ENCODE results near the gene LMO1.

LMO1 gene

GRCh38 chr11:8263769-8264410, at the start of gene LMO1:
Gene LMO1, minus strand, starts transcription at chr11:8263878. Its CDS starts 516 bp downstream, at chr11:8263362.
- Histone ChIP-seq H3K36me3 (ENCODE audit: insufficient read depth, low read length) (no peaks in the 10 kb centered on the region), H2AFZ (ENCODE audit: low read depth, low read length) (peak within 1 kb of the TSS; percentile 96), H3K4me1 (ENCODE audit: insufficient read depth, low read length) (peaks cover 17% of the 10 kb centered on the region), H3K9me3 (ENCODE audit: low read length) (no peaks in the 10 kb centered on the region), H3K27me3 (ENCODE audit: insufficient read depth, low read length) (peaks cover 58% of the 10 kb centered on the region), H3K4me3 (ENCODE audit: low read length) (peak within 1 kb of the TSS; percentile 48)

DNA sequence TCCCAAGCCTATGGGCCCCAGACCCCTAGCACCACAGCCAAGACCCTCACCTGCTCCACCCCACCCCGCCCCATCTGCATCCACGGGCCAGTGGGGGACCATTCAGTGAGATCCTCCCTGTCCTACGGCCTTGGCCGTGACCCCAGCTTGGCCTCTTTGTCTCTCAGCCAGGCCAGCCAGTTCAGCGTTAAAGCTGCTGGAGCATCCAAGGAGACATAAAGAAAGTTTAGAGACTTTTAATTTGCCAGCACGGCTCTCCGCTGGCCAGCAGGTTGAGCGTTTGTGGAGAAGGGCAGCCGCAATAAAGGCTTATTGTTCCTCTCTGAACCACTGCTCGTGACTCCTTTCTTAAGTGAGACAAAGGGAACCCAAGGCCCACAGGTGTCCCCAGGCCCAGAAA, 49.3 kb upstream of the LMO1 start:
- H3K9me3 ChIP-seq (ENCODE audit: low read length): no peaks in the 10 kb centered on the region
- H3K4me1 ChIP-seq (ENCODE audit: insufficient read depth, low read length): peaks cover 24% of the 10 kb centered on the region
- H3K4me3 ChIP-seq (ENCODE audit: low read length): no peak overlapping the region
- H2AFZ ChIP-seq (ENCODE audit: low read depth, low read length): no peak overlapping the region
- no peaks in the 10 kb centered on the region for H3K27me3 ChIP-seq (ENCODE audit: insufficient read depth, low read length)
- H3K36me3 ChIP-seq (ENCODE audit: insufficient read depth, low read length): no peaks in the 10 kb centered on the region

DNA sequence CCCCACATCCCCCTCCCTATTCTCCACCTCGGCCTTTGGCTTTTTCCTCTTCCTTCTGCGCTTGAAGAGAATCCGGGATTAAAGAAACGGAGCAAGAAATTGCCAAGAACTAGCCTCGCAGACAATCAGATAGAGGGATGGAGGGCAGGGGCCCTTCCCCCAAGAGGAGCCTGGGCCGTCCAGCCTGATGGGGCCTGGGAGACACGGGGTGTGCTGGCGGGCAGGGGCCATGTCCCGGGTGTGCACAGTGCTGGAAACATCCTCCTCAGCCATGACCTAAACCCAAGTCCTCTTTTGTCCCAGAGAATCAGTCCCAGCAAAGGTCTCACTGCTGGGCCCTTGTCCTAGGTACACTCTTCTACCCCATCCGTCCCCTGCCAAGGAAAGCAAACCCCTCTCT, 47.7 kb upstream of the LMO1 start:
- Histone ChIP-seq H3K9me3 (ENCODE audit: low read length) (no peaks in the 10 kb centered on the region), H3K4me1 (ENCODE audit: insufficient read depth, low read length) (peaks cover 24% of the 10 kb centered on the region), H2AFZ (ENCODE audit: low read depth, low read length) (no peak overlapping the region), H3K4me3 (ENCODE audit: low read length) (no peak overlapping the region), H3K36me3 (ENCODE audit: insufficient read depth, low read length) (no peaks in the 10 kb centered on the region), H3K27me3 (ENCODE audit: insufficient read depth, low read length) (no peaks in the 10 kb centered on the region)

DNA sequence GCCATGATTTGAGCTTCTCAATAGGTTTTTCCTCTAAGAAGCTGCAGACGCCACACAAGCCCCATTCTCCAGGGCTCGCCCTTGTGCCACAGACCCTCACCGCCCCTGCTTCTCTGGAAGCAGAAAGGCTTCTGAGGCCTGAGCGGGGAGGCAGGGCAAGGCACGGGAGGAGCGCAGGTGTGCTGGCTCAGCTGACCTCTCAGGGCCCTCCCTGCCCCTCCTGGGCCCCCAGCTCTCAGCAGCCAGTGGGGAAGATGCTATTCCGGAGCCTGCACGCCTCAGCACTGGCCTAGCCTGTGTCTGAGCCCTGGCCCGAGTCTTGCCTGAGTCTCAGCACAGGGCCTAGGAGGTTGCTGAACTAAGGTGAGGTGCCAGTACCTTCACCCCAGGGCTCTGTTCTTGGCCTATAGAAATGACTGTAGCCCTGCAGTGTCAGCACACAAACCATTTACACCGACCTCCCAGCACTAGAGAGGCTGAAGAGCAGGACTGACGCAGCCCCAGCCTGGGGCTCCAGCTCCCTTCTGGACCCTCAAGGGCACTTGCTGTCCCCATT, 47.1 kb upstream of the LMO1 start:
- no peak overlapping the region for H3K4me3 ChIP-seq (ENCODE audit: low read length)
- no peak overlapping the region for H2AFZ ChIP-seq (ENCODE audit: low read depth, low read length)
- H3K27me3 ChIP-seq (ENCODE audit: insufficient read depth, low read length): no peaks in the 10 kb centered on the region
- no peaks in the 10 kb centered on the region for H3K9me3 ChIP-seq (ENCODE audit: low read length)
- H3K36me3 ChIP-seq (ENCODE audit: insufficient read depth, low read length): no peaks in the 10 kb centered on the region
- H3K4me1 ChIP-seq (ENCODE audit: insufficient read depth, low read length): peaks cover 24% of the 10 kb centered on the region

- Histone ChIP-seq H3K4me1 (ENCODE audit: insufficient read depth, low read length) (peaks cover 24% of the 10 kb centered on the region), H3K27me3 (ENCODE audit: insufficient read depth, low read length) (no peaks in the 10 kb centered on the region), H3K4me3 (ENCODE audit: low read length) (no peak overlapping the region), H2AFZ (ENCODE audit: low read depth, low read length) (no peak overlapping the region), H3K9me3 (ENCODE audit: low read length) (no peaks in the 10 kb centered on the region), H3K36me3 (ENCODE audit: insufficient read depth, low read length) (no peaks in the 10 kb centered on the region)
Observed at GRCh38 chr11:8309862-8310261, 46.2 kb upstream of the LMO1 start.

DNA sequence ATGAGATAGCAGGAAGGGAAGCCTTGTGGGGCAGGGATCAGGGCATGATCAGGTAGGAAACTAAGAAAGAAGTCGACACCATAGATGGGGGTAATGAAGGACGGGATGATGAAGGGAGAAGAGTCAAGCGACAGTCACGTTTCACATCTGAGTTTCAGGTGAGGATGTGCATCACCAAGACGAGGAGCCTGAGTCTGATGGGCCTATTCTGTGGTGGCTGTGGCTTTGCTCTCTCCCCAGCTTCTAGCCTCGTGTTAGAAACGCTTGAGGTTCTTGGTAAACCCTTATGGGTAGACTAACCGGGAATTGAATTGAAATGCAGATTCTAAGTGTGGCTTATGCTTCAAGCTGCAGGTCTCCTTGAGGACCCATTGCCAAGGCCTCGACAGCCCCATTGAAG, 45.6 kb upstream of the LMO1 start:
- Histone ChIP-seq H2AFZ (ENCODE audit: low read depth, low read length) (no peak overlapping the region), H3K4me1 (ENCODE audit: insufficient read depth, low read length) (peaks cover 24% of the 10 kb centered on the region), H3K4me3 (ENCODE audit: low read length) (no peak overlapping the region), H3K36me3 (ENCODE audit: insufficient read depth, low read length) (no peaks in the 10 kb centered on the region), H3K9me3 (ENCODE audit: low read length) (no peaks in the 10 kb centered on the region), H3K27me3 (ENCODE audit: insufficient read depth, low read length) (no peaks in the 10 kb centered on the region)

GRCh38 chr11:8307601-8308000, 43.9 kb upstream of the LMO1 start:
- no peaks in the 10 kb centered on the region for H3K9me3 ChIP-seq (ENCODE audit: low read length)
- H2AFZ ChIP-seq (ENCODE audit: low read depth, low read length): no peak overlapping the region
- no peaks in the 10 kb centered on the region for H3K36me3 ChIP-seq (ENCODE audit: insufficient read depth, low read length)
- peaks cover 11% of the 10 kb centered on the region for H3K4me1 ChIP-seq (ENCODE audit: insufficient read depth, low read length)
- no peak overlapping the region for H3K4me3 ChIP-seq (ENCODE audit: low read length)
- no peaks in the 10 kb centered on the region for H3K27me3 ChIP-seq (ENCODE audit: insufficient read depth, low read length)

GRCh38 chr11:8301622-8302021, 37.9 kb upstream of the LMO1 start:
- Histone ChIP-seq H2AFZ (ENCODE audit: low read depth, low read length) (no peak overlapping the region), H3K27me3 (ENCODE audit: insufficient read depth, low read length) (peaks cover 6% of the 10 kb centered on the region), H3K4me3 (ENCODE audit: low read length) (no peak overlapping the region), H3K36me3 (ENCODE audit: insufficient read depth, low read length) (no peaks in the 10 kb centered on the region), H3K9me3 (ENCODE audit: low read length) (no peaks in the 10 kb centered on the region), H3K4me1 (ENCODE audit: insufficient read depth, low read length) (peaks cover 5% of the 10 kb centered on the region)

DNA sequence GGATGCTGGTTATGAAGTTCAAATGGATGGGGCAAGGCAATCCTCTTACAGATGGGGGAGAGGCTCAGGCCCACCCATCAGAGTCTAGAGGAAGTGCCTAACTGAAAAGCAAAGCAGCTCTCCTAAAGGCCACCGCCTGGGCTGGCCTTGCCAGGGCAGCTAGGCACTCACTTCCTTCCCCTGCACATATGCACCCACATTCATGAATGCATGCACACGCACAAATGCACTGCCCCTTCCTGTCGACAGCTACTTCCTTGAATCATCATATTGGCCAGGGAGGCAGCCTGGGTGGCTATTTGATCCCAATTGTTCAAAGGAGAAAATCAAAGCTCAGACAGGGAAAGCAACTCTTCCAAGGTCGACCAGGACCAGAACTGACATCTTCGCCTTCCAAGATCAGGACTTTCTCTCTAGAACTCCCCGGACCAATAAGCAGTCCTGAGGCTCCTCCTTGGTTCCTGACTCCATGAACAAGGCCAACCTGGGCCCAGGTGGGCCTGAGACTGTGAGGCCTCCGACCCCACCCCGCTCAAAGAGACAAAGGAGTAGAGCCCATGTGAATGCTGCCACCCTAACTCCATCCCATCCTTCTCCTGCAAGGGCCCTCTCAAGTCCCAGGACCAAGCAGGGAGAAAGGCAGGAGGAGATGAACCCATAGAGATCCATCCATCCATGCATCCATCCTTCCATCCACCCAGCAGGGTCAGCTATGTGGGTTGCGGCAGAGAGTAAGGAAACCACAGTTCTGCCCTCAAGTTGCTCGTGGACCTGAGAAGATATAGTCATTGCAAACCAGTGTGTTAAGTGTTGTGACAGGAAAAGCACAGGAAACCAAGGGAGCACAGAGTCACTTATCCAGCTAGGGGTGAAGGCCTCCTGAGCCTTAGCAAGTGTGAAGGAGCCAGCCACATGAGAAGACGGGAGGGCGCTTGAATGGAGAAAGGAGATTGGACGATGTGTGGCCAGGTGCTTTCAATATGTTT, 35.4 kb upstream of the LMO1 start:
- Histone ChIP-seq H3K9me3 (ENCODE audit: low read length) (no peaks in the 10 kb centered on the region), H3K4me1 (ENCODE audit: insufficient read depth, low read length) (peaks cover 5% of the 10 kb centered on the region), H3K36me3 (ENCODE audit: insufficient read depth, low read length) (no peaks in the 10 kb centered on the region), H3K4me3 (ENCODE audit: low read length) (no peak overlapping the region), H2AFZ (ENCODE audit: low read depth, low read length) (no peak overlapping the region), H3K27me3 (ENCODE audit: insufficient read depth, low read length) (peaks cover 6% of the 10 kb centered on the region)

DNA sequence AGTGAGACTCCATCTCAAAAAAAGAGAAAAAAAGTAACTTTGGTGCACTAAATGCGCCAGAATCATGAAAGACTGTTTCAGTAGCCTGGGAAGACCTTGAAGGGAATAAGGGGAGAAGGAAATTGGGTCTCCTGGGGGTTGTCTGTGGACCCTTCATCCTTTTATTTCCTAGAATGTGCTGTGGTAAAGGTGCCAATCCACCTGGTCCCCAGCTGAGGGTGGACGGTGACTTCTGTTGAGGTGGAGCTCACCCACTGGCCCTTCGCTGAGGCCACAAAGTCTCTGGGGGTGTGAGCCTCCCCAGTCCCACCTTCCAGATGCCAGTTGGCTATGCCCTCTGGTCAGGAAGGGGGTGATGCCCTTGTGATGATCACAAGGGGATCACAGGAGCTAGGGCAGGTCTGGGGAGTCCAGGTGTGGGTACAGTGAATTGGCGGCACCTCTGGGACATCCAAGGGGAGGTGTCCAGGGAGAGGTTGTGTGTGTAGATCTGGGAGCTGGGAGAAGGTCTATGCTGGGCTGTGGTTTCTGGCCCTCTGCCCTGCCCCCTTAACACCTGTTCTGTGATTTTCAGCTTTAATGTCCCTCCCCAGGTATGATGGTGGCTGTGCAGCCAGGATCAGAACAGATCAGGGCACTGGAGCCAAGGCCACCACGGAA, 34.2 kb upstream of the LMO1 start:
- peaks cover 5% of the 10 kb centered on the region for H3K4me1 ChIP-seq (ENCODE audit: insufficient read depth, low read length)
- no peak overlapping the region for H3K4me3 ChIP-seq (ENCODE audit: low read length)
- H2AFZ ChIP-seq (ENCODE audit: low read depth, low read length): no peak overlapping the region
- no peaks in the 10 kb centered on the region for H3K36me3 ChIP-seq (ENCODE audit: insufficient read depth, low read length)
- no peaks in the 10 kb centered on the region for H3K9me3 ChIP-seq (ENCODE audit: low read length)
- peaks cover 11% of the 10 kb centered on the region for H3K27me3 ChIP-seq (ENCODE audit: insufficient read depth, low read length)

- H3K27me3 ChIP-seq (ENCODE audit: insufficient read depth, low read length): peaks cover 11% of the 10 kb centered on the region
- H3K4me1 ChIP-seq (ENCODE audit: insufficient read depth, low read length): peaks cover 5% of the 10 kb centered on the region
- H3K4me3 ChIP-seq (ENCODE audit: low read length): no peak overlapping the region
- H3K9me3 ChIP-seq (ENCODE audit: low read length): no peaks in the 10 kb centered on the region
- no peak overlapping the region for H2AFZ ChIP-seq (ENCODE audit: low read depth, low read length)
- no peaks in the 10 kb centered on the region for H3K36me3 ChIP-seq (ENCODE audit: insufficient read depth, low read length)
Observed at GRCh38 chr11:8296872-8297271, 33.2 kb upstream of the LMO1 start.

- H3K27me3 ChIP-seq (ENCODE audit: insufficient read depth, low read length): peaks cover 11% of the 10 kb centered on the region
- no peak overlapping the region for H3K4me3 ChIP-seq (ENCODE audit: low read length)
- no peaks in the 10 kb centered on the region for H3K36me3 ChIP-seq (ENCODE audit: insufficient read depth, low read length)
- no peak overlapping the region for H2AFZ ChIP-seq (ENCODE audit: low read depth, low read length)
- no peaks in the 10 kb centered on the region for H3K9me3 ChIP-seq (ENCODE audit: low read length)
- H3K4me1 ChIP-seq (ENCODE audit: insufficient read depth, low read length): peaks cover 5% of the 10 kb centered on the region
Observed at GRCh38 chr11:8296038-8296649, 32.5 kb upstream of the LMO1 start.

Data from neuron (in vitro differentiated cells).